ENCODE measurements around the gene MALRD1.

DNA sequence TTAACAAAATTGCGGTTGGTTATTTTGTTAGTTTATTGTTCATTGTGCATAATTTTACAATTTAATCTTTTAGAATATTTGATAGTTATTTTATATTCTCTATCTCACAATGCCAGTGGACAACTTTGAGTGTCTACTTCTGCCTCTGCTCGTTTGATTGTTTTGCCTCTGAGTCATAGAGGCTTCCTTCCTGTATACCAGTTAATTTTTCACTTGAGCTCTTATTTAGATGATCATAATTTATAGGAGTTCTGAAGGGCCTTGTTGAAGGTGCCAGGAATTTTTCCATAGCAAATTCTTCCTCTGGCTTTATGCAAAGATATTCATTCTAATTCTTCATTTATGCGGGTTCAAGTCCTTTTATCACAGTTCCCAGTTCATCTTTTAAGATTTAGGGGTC lies 5.2 kb upstream of the MALRD1 start:
- TF ChIP-seq, protein P1, sequence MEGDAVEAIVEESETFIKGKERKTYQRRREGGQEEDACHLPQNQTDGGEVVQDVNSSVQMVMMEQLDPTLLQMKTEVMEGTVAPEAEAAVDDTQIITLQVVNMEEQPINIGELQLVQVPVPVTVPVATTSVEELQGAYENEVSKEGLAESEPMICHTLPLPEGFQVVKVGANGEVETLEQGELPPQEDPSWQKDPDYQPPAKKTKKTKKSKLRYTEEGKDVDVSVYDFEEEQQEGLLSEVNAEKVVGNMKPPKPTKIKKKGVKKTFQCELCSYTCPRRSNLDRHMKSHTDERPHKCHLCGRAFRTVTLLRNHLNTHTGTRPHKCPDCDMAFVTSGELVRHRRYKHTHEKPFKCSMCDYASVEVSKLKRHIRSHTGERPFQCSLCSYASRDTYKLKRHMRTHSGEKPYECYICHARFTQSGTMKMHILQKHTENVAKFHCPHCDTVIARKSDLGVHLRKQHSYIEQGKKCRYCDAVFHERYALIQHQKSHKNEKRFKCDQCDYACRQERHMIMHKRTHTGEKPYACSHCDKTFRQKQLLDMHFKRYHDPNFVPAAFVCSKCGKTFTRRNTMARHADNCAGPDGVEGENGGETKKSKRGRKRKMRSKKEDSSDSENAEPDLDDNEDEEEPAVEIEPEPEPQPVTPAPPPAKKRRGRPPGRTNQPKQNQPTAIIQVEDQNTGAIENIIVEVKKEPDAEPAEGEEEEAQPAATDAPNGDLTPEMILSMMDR (IDR thresholded peaks at IDR 0.05): no peak
- TF ChIP-seq EZH2 (IDR thresholded peaks at IDR 0.05) (no peak), EZH2phosphoT487 (IDR thresholded peaks at IDR 0.05) (no peak)

Data from neural progenitor cell (in vitro differentiated cells).